ENCODE measurements around the gene COL2A1. TPM values are rescaled to one million over a fixed set of nuclear protein-coding genes. Genes with fewer than 3 reads are reported as not detected.

COL2A1 gene
- total RNA-seq, 2 donors from 2014 or later = not detected

GRCh38 chr12:48012070-48012469 is 7.8 kb upstream of the COL2A1 start:
- WGBS, 2 donors = 73 to 78% methylated on average over 8 of the region's 8 CpGs
- intact Hi-C loops (cut with DNase I) = no loop called here
- no peak overlapping the region for H3K27ac ChIP-seq
- no peaks in the 10 kb centered on the region for H3K27me3 ChIP-seq
- no peaks in the 10 kb centered on the region for H3K4me1 ChIP-seq
- no peaks in the 10 kb centered on the region for H3K9me3 ChIP-seq
- no peaks in the 10 kb centered on the region for H3K36me3 ChIP-seq (replicated peaks in 1 of 2; ENCODE audit: insufficient read depth in 1 of 2, low read depth in 2 of 2)
- DNase-seq (no peak), ATAC-seq (no peak)
- H3K4me3 ChIP-seq = no peak overlapping the region
- no peak for TF ChIP-seq CTCF (IDR thresholded peaks at IDR 0.05)
- TF ChIP-seq POLR2A (IDR thresholded peaks at IDR 0.05) = no peak

- Histone ChIP-seq H3K27ac (no peak overlapping the region), H3K4me3 (no peak overlapping the region), H3K27me3 (no peaks in the 10 kb centered on the region), H3K9me3 (no peaks in the 10 kb centered on the region), H3K4me1 (no peaks in the 10 kb centered on the region), H3K36me3 (replicated peaks in 1 of 2; ENCODE audit: insufficient read depth in 1 of 2, low read depth in 2 of 2) (no peaks in the 10 kb centered on the region)
- ATAC-seq (no peak), DNase-seq (no peak)
- WGBS, 2 donors = 64 to 73% methylated on average over 4 to 7 of the region's 7 CpGs
- intact Hi-C loops (cut with DNase I) = no loop called here
- TF ChIP-seq CTCF (IDR thresholded peaks at IDR 0.05) = no peak
- TF ChIP-seq POLR2A (IDR thresholded peaks at IDR 0.05) = no peak
These were observed 6.2 kb upstream of the COL2A1 start for GRCh38 chr12:48010366-48010970.

- Histone ChIP-seq H3K4me1 (peaks cover 5% of the 10 kb centered on the region), H3K4me3 (no peak overlapping the region), H3K9me3 (no peaks in the 10 kb centered on the region), H3K27ac (no peak overlapping the region), H3K36me3 (replicated peaks in 1 of 2; ENCODE audit: insufficient read depth in 1 of 2, low read depth in 2 of 2) (no peaks in the 10 kb centered on the region), H3K27me3 (peaks cover 0 to 5% of the 10 kb centered on the region in 2 donors)
- 47 to 63% methylated on average over 1 of the region's 1 CpG for WGBS, 2 donors
- intact Hi-C loops (cut with DNase I) = no loop called here
- DNase-seq = no peak
- no peak for ATAC-seq
- TF ChIP-seq POLR2A (IDR thresholded peaks at IDR 0.05) = no peak
- TF ChIP-seq CTCF (IDR thresholded peaks at IDR 0.05) = no peak
These were observed 5.2 kb upstream of the COL2A1 start for GRCh38 chr12:48009471-48009870.

GRCh38 chr12:48008950-48009349 is 4.7 kb upstream of the COL2A1 start:
- Histone ChIP-seq H3K27me3 (peaks cover 0 to 9% of the 10 kb centered on the region in 2 donors), H3K27ac (no peak overlapping the region), H3K4me1 (peaks cover 10% of the 10 kb centered on the region), H3K36me3 (replicated peaks in 1 of 2; ENCODE audit: insufficient read depth in 1 of 2, low read depth in 2 of 2) (no peaks in the 10 kb centered on the region), H3K4me3 (no peak overlapping the region), H3K9me3 (no peaks in the 10 kb centered on the region)
- DNase-seq (no peak), ATAC-seq (no peak)
- TF ChIP-seq CTCF (IDR thresholded peaks at IDR 0.05) = no peak
- no peak for TF ChIP-seq POLR2A (IDR thresholded peaks at IDR 0.05)
- intact Hi-C loops (cut with DNase I) = no loop called here
- 77 to 80% methylated on average over 4 of the region's 4 CpGs for WGBS, 2 donors

GRCh38 chr12:48008349-48008748 is 4.1 kb upstream of the COL2A1 start:
- Histone ChIP-seq H3K4me1 (peaks cover 16% of the 10 kb centered on the region), H3K4me3 (no peak overlapping the region), H3K27ac (no peak overlapping the region), H3K9me3 (no peaks in the 10 kb centered on the region), H3K36me3 (replicated peaks in 1 of 2; ENCODE audit: insufficient read depth in 1 of 2, low read depth in 2 of 2) (no peaks in the 10 kb centered on the region), H3K27me3 (peaks cover 0 to 15% of the 10 kb centered on the region in 2 donors)
- intact Hi-C loops (cut with DNase I) = no loop called here
- WGBS, 2 donors = 57 to 69% methylated on average over 2 of the region's 2 CpGs
- DNase-seq (no peak), ATAC-seq (no peak)
- TF ChIP-seq CTCF (IDR thresholded peaks at IDR 0.05) (no peak), POLR2A (IDR thresholded peaks at IDR 0.05) (no peak)
